HepG2 (cell line): Measurements from ENCODE around the gene GLB1L. TPM values are rescaled to one million over a fixed set of nuclear protein-coding genes. Genes with fewer than 3 reads are reported as not detected.

Source experiments
- CBFB ChIP-seq: sonication (generic); formaldehyde crosslinking; IDR thresholded peaks from 2 replicates; pipeline ENCODE4 v1.4.0; 2020; ENCODE audit warnings: missing genetic modification reagents
- CENPT ChIP-seq: sonication (generic); formaldehyde crosslinking; IDR thresholded peaks from 2 replicates; pipeline ENCODE4 v1.8.0; 2022; ENCODE audit warnings: low read depth, mild to moderate bottlenecking, moderate library complexity, missing genetic modification reagents
- DNMT1 ChIP-seq: sonication (generic); formaldehyde crosslinking; IDR thresholded peaks from 2 replicates; pipeline ENCODE4 v1.5.1; 2020; ENCODE audit warnings: mild to moderate bottlenecking, missing genetic modification reagents
- EHMT2 ChIP-seq: fragments of 200-600 bp; sonication (generic); IDR thresholded peaks from 2 replicates; pipeline ENCODE4 v1.7.0; 2017; ENCODE audit warnings: antibody characterized with exemption, low read depth, low read length, borderline replicate concordance
- GTF3A ChIP-seq: sonication (generic); formaldehyde crosslinking; conservative IDR thresholded peaks from 2 replicates; pipeline ENCODE4 v1.4.0; 2020; ENCODE audit warnings: mild to moderate bottlenecking, missing genetic modification reagents
- HOXA9 ChIP-seq: sonication (generic); formaldehyde crosslinking; IDR thresholded peaks from 2 replicates; pipeline ENCODE4 v1.8.1; 2022; ENCODE audit warnings: missing genetic modification reagents, mild to moderate bottlenecking, moderate library complexity, borderline replicate concordance
- HOXD1 ChIP-seq: sonication (generic); formaldehyde crosslinking; IDR thresholded peaks from 2 replicates; pipeline ENCODE4 v1.5.0; 2020; ENCODE audit warnings: missing genetic modification reagents
- IKZF4 ChIP-seq: sonication (generic); formaldehyde crosslinking; IDR thresholded peaks from 2 replicates; pipeline ENCODE4 v1.5.1; 2020; ENCODE audit warnings: borderline replicate concordance, mild to moderate bottlenecking, low read depth, missing genetic modification reagents; ENCODE audit errors: not compliant biosample characterization
- IRF9 ChIP-seq: sonication (generic); formaldehyde crosslinking; IDR thresholded peaks from 2 replicates; pipeline ENCODE4 v1.8.0; 2022; ENCODE audit warnings: missing genetic modification reagents, mild to moderate bottlenecking, borderline replicate concordance
- MED8 ChIP-seq: sonication (generic); formaldehyde crosslinking; IDR thresholded peaks from 2 replicates; pipeline ENCODE4 v1.8.1; 2023; ENCODE audit warnings: mild to moderate bottlenecking, missing genetic modification reagents; ENCODE audit not compliant: insufficient replicate concordance
- MIER3 ChIP-seq: IDR thresholded peaks from 2 replicates; pipeline ENCODE4 v1.6.1; 2016; ENCODE audit warnings: missing compliant biosample characterization, borderline replicate concordance
- MTA1 ChIP-seq: sonication (generic); formaldehyde crosslinking; IDR thresholded peaks from 2 replicates; pipeline ENCODE4 v1.4.0; 2020; ENCODE audit warnings: missing genetic modification reagents, mild to moderate bottlenecking, borderline replicate concordance
- NFIC ChIP-seq: IDR thresholded peaks from 2 replicates; pipeline ENCODE4 v1.6.1; 2012; ENCODE audit warnings: mild to moderate bottlenecking, low read length, inconsistent platforms
- NKX3-1 ChIP-seq: sonication (generic); formaldehyde crosslinking; IDR thresholded peaks from 2 replicates; pipeline ENCODE4 v1.5.0; 2020; ENCODE audit warnings: missing genetic modification reagents
- NR2F6 ChIP-seq, 2 experiments: IDR thresholded peaks; 2 replicates each; pipeline ENCODE4 v1.6.1; 2016; ENCODE audit warnings: antibody characterized with exemption in 1 of 2, mild to moderate bottlenecking in 1 of 2
- RARG ChIP-seq: sonication (generic); formaldehyde crosslinking; IDR thresholded peaks from 2 replicates; pipeline ENCODE4 v1.4.0; 2020; ENCODE audit warnings: low read depth, mild to moderate bottlenecking, missing genetic modification reagents
- RBM22 ChIP-seq: fragments of 200-400 bp; formaldehyde crosslinking; optimal IDR thresholded peaks from 2 replicates; pipeline ENCODE3; 2017; ENCODE audit warnings: mild to moderate bottlenecking, low read length, moderate library complexity
- SNRNP70 ChIP-seq: fragments of 200-400 bp; formaldehyde crosslinking; IDR thresholded peaks from 2 replicates; pipeline ENCODE4 v1.6.1; 2017; ENCODE audit warnings: mild to moderate bottlenecking, low read depth, low read length, moderate library complexity
- ZNF12 ChIP-seq: sonication (generic); formaldehyde crosslinking; IDR thresholded peaks from 2 replicates; pipeline ENCODE4 v1.5.0; 2020; ENCODE audit warnings: missing genetic modification reagents
- ZNF160 ChIP-seq: sonication (generic); formaldehyde crosslinking; IDR thresholded peaks from 2 replicates; pipeline ENCODE4 v1.8.0; 2022; ENCODE audit warnings: mild to moderate bottlenecking, inconsistent platforms, missing genetic modification reagents
- ZNF234 ChIP-seq: sonication (generic); formaldehyde crosslinking; conservative IDR thresholded peaks from 2 replicates; pipeline ENCODE4 v1.5.1; 2020; ENCODE audit warnings: mild to moderate bottlenecking, missing genetic modification reagents
- ZNF24 ChIP-seq: fragments of 450-650 bp; IDR thresholded peaks from 2 replicates; pipeline ENCODE4 v1.6.1; 2017; ENCODE audit warnings: antibody characterized with exemption, mild to moderate bottlenecking
- ZNF33A ChIP-seq: sonication (generic); formaldehyde crosslinking; IDR thresholded peaks from 2 replicates; pipeline ENCODE4 v1.5.1; 2020; ENCODE audit warnings: missing genetic modification reagents, mild to moderate bottlenecking, moderate library complexity, borderline replicate concordance
- ZSCAN25 ChIP-seq: sonication (generic); formaldehyde crosslinking; IDR thresholded peaks from 2 replicates; pipeline ENCODE4 v1.8.0; 2022; ENCODE audit warnings: mild to moderate bottlenecking, missing genetic modification reagents
- ZSCAN9 ChIP-seq: IDR thresholded peaks from 2 replicates; pipeline ENCODE4 v1.6.1; 2016; ENCODE audit warnings: borderline replicate concordance
- polyA plus RNA-seq, 8 experiments: library from polyadenylated mRNA; depleted of rRNA in 3 of 8; stranded (reverse) in 7 of 8; unstranded in 1 of 8; fragments of >200 nt; fragmentation: Illumina TruSeq in 4 of 8; extraction: Trizol in 4 of 8; gene quantifications; 2 replicates each; pipeline versions ENCODE4 v1.2.1 to v1.2.3, GENCODE V29; 2011 to 2016; ENCODE audit warnings: low read depth in 4 of 8, missing spikeins in 1 of 8, mixed read lengths in 1 of 8; ENCODE audit not compliant: insufficient read depth in 1 of 8
- total RNA-seq, 5 experiments: library from RNA; depleted of rRNA; stranded (reverse); fragments of >200 nt; fragmentation: Illumina TruSeq; extraction: Trizol; gene quantifications; 2 replicates each; pipeline ENCODE4 v1.2.3, GENCODE V29; 2016; ENCODE audit warnings: low read depth in 1 of 5
- TF ChIP-seq, protein P1 (sequence below): IDR thresholded peaks from 2 replicates; pipeline ENCODE4 v1.6.1; 2018; ENCODE audit warnings: missing genetic modification reagents
- TF ChIP-seq, protein P2 (sequence below): sonication (generic); formaldehyde crosslinking; IDR thresholded peaks from 2 replicates; pipeline ENCODE4 v1.8.1; 2023; ENCODE audit warnings: mild to moderate bottlenecking, moderate library complexity, missing genetic modification reagents

The GLB1L gene
- total and polyA plus RNA-seq, 2 of the 13 experiments (the other 11 are each of a cell fraction or from before 2014, with no cell fraction given), result 6.8 to 7.3 TPM

DNA sequence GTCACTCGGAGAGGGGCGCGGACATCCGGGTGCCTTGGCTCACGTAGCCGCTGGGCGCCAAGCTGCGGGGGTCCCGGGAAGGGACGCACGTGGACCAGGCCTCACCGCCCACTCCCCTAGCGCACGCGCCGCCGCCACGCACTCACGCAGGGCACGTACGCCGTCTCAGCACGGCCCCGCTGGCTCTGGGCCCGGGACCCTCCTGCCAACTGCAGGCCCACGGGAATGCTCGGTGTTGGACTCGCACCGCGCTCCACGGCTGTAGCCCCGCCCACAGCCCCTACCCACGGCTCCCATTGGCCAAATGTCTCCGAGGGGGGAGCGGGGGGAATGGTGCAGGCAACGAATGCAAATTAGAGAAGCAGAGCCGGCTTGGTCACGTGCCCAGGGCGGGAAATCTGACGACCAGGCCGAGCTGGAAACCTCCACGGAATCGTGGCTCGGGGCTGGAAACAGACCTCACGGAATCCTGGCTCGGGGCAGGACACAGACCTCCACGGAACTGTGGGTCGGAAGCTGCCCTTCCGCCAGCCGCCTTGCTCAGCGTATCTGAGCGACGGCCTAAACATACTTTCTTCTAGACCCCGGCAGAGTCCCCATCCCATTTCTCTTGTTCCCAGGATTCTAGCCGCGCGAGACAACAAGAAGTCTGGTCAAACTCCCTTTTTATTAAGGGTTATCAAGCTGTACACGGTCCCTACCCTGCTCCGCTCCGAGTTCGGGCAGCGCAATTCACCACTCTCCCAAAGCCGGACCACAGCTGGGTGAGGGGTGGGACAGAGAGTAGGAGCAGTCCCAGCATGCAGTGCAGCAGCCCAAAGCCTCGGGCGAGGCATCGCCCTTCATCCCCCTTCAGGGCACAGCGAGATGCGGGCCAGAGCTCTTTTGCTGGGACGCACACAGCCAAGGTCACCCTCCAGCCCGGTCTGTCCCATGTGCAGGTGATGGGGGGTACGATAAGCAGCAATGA is 26.2 kb downstream of the GLB1L start, which contains the start of gene ABCB6 (continued):
- TF ChIP-seq RARG (CRISPR knock-in tag), result 0 out of 2 replicates have a peak, but pooled peaks have one; percentile 77
- TF ChIP-seq HOXA9 (CRISPR knock-in tag), result peak; percentile 87; the same call in 1 of the 2 replicates
- peak; percentile 65 for TF ChIP-seq HOXD1
- peak; percentile 88; the same call in 1 of the 2 replicates for TF ChIP-seq ZNF160 (CRISPR knock-in tag)
- peak; percentile 93 for TF ChIP-seq MED8
- peak; percentile 98 for TF ChIP-seq IKZF4 (CRISPR knock-in tag)
- peak; percentile 93 for TF ChIP-seq CBFB (CRISPR knock-in tag)
- TF ChIP-seq ZNF234 (CRISPR knock-in tag), result no peak
- no peak; the same call in 1 of the 2 replicates for TF ChIP-seq ZNF12 (CRISPR knock-in tag)
- no peak for TF ChIP-seq NR2F6 (IDR thresholded peaks at IDR 0.05)
- no peak for TF ChIP-seq NR2F6 (CRISPR knock-in tag; IDR thresholded peaks at IDR 0.05)
- TF ChIP-seq, protein P1, sequence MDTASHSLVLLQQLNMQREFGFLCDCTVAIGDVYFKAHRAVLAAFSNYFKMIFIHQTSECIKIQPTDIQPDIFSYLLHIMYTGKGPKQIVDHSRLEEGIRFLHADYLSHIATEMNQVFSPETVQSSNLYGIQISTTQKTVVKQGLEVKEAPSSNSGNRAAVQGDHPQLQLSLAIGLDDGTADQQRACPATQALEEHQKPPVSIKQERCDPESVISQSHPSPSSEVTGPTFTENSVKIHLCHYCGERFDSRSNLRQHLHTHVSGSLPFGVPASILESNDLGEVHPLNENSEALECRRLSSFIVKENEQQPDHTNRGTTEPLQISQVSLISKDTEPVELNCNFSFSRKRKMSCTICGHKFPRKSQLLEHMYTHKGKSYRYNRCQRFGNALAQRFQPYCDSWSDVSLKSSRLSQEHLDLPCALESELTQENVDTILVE (CRISPR knock-in tag), result no peak; the same call in none of the 2 replicates
- 0 out of 2 replicates have a peak, but pooled peaks have one; percentile 9 for TF ChIP-seq ZNF33A (CRISPR knock-in tag)
- TF ChIP-seq MIER3 (CRISPR knock-in tag), result peak; percentile 48; the same call in 1 of the 2 replicates
- TF ChIP-seq GTF3A (CRISPR knock-in tag), result 0 out of 2 replicates have a peak, but pooled peaks have one; percentile 50
- TF ChIP-seq NKX3-1 (CRISPR knock-in tag), result peak; percentile 96
- peak; percentile 91 for TF ChIP-seq DNMT1 (CRISPR knock-in tag)
- TF ChIP-seq ZSCAN9 (CRISPR knock-in tag), result peak; percentile 88; the same call in 1 of the 2 replicates
- peak; percentile 96; the same call in 1 of the 2 replicates for TF ChIP-seq MTA1
- no peak for TF ChIP-seq ZSCAN25
- TF ChIP-seq SNRNP70, result no peak
- no peak for TF ChIP-seq EHMT2
- TF ChIP-seq, protein P2, sequence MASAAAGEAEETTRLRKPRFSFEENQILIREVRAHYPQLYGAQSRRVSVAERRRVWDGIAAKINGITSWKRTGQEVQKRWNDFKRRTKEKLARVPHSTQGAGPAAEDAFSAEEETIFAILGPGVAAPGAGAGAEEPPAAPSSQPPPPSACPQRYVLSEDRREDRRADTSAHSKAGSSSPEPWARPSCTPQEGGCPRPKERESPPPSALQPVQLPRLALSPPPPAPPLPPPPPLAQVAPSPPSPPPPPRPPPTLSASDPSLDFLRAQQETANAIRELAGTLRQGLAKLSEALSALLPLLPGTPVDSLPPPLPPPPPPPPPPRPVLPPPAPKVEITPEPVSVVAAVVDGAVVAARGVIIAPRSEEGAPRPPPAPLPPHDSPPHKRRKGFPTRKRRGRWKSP, result peak; percentile 96
- peak; percentile 96 for TF ChIP-seq RBM22
- peak; percentile 78 for TF ChIP-seq CENPT (CRISPR knock-in tag)
- no peak for TF ChIP-seq ZNF24
- TF ChIP-seq IRF9, result peak; percentile 97
- no peak; the same call in 1 of the 2 replicates for TF ChIP-seq NFIC
